Measurements from ENCODE around the gene F8.
"Not testable (repeated sequence)": the region's sequence is repeated elsewhere in the genome, so short reads cannot be mapped to it uniquely, and the experiment has no call there.

Gene F8

DNA sequence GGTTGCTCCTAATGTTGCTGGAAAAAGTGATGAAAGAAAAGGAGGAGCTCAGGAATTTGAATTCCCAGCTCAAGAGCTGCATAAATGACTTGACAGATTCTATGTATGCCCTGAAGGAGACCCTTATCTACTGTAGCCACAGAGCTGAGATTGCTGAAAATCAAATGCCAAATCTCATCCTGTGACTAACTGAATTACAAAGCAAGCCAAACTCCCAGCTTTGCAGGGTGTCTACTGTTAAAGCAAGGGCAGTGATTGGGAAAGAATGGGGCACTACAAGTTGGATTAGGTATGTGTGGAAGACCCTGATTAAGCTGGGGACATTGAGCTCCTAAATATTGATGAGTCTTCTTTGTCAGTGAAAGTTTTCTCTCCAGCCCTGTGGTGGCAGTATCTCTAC is 167.3 kb downstream of the F8 start:
- DNase-seq: peak; percentile 43

DNA sequence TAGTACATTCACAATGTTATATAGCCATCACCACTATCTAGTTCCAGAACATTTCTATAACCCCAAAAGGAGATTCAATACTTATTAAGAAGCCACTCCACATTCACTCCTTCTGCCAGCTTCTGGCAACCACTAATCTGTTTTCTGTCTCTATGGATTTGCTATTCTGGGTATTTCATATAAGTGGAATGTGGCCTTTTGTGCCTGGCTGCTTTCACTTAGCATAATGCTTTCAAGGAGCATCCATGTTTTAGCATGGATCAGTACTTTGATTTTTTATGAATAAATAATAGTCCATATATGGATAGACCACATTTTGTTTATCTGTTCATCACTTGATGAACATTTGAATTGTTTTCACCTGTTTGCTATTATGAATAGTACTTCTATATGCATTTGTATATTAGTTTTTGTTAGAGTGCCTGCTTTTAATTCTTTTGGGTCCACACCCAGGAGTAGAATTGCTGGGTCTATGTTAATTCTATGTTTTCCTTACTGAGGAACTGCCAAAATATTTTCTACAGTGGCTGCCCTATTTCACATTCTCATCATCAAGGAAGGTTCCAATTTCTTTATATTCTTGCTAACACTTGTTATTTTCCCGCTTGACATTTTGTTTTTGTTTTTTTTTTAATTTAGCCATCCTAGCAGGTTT is 171.4 kb downstream of the F8 start:
- no peak for DNase-seq

DNA sequence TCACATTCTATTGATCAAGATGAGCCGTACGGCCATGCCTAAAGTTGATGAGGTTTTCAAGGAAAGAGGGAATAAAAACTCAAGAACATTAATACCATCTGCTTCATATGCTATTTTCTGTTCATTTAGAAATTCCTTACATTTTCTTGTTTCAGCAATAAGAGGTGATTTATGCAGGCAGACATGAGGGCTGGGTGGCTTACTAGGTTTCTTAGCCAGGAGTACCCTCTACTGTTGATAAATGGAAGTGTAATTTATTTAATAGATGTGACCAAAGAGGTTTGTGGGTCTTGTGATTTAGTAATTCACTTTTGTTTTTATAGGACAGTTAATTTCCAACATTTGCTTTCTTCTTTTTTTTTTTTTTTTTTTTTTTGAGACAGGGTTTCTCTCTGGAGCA is 181.7 kb downstream of the F8 start:
- DNase-seq: peak; percentile 72

DNA sequence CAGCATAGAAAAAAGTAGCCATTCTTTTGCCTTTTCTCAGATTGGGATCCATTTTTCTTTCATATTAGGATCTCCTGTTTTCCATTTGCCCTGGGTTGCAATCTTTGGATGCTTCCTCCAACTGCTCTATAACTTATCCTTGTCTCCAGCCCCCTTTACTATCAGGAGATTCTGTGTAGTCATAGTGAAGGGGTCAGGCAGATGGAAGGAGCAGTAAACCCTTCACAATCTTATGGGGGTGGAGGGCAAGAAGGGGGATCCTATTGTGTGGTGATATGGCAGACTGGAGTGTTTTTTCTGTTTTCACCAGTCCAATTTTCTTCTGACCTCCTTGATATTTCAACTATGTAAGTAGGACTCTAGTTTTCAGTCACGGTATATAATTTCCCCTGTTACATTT is 186.4 kb downstream of the F8 start:
- no peak for DNase-seq

DNA sequence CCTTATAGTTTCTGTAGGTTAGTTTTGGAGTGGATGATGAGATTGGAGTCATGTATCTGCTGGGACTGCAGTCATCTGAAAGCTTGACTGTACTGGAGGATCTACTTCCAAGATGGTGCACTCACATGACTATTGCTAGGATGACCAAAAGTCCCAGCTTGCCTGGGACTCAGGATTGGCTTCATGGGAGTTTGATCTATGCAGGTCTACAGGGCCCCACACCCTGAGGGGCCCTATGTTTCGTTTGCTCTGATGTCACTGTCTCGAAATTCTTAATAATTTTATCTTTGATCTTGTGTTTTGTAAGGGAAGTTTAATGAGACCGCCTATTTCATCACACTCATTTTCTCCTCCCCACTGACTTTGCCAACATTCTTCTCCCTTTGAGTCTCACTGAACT is 188.0 kb downstream of the F8 start, which contains the start of gene SMIM9:
SMIM9 (minus strand) TSS at position 101 of the 400 bp plus-strand sequence. CDS start 3,806 bp downstream, outside the sequence.
- no peak for DNase-seq

DNA sequence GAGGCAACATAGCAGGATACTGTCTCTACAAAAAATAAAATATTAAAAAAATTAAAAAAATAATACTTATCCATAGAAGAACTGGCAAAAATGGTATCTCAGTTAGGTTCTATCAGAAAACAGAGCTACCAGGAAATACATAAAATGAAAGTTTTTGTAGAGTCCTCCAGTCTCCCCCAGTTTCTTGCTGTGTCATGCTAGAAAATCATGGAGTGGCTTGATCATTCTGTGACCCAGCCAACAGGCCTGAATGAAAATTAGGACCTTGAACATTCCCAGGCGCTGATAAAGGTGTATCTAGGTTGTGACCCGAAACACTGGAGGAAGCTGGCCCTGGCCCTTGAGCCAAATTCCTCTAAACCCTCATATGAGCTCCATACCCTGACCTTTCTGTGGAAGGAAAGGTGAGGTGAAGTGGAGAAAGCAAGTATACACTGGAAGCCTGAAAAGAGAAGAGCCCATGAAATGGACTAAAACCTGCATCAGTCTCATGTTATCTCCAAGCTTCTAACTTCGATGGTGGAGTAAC is 188.7 kb downstream of the F8 start:
- no peak for DNase-seq

DNA sequence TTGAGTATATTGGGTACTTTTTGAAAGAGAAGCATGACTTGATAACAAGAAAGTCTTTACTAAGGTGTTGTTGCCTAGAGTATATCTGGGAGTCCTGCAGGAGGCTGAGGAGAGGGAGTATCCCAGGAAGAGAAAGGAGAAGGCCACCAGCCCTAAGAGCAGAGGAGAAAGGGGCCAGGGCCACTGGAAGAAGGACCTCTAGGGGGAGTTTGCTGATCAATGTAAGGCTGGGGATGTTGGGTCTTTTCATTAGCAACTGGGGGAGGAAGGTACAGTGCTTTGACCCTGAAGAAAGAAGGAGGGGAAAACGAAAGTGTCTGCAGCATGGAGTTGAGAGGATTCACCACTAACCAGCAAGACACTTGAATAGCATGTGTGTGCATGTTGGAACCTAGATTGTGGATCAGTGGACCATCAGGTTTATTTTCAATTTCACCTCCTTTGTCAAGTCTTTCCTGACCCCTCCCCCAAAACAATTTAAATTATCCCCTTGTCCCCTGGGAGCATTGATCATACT is 192.5 kb downstream of the F8 start:
- peak; percentile 9 for DNase-seq

DNA sequence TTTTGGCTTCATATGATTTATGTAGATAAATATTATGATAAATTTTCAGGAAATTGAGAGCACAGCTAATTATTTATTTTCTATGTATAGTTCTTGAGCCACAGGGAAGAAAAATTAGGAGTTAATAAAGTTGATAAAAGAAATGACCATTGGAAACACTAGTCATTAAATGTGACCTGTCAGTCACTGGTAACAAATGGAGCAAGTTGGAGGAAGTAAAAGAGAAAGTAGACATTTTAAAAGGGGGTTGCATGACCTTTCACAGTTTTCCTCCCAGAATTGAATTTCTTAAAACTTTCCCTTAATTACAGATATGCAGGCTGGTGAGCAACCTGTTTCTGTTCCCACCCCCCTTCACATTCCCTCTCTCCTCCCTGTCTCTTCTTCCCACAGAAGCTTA is 193.4 kb downstream of the F8 start:
- no peak for DNase-seq

DNA sequence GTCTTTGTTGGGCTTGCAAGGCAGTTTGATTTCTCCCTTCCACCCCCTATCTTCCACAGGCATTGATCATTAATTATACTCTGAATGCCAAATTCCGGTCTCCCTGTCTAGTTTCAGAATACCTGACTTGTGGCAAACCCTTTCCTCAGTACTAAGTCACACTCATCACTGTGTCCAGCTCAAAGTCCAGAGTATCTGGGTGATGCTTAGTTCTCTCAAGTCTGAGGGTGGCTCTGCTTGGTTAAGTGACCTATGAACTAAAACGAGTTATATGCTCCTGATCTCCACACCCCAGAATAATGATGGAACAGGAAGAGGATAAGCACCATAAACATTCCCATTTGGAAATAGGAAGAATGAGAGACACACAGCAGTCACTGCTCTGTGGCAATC is 194.5 kb downstream of the F8 start:
- no peak for DNase-seq

DNA sequence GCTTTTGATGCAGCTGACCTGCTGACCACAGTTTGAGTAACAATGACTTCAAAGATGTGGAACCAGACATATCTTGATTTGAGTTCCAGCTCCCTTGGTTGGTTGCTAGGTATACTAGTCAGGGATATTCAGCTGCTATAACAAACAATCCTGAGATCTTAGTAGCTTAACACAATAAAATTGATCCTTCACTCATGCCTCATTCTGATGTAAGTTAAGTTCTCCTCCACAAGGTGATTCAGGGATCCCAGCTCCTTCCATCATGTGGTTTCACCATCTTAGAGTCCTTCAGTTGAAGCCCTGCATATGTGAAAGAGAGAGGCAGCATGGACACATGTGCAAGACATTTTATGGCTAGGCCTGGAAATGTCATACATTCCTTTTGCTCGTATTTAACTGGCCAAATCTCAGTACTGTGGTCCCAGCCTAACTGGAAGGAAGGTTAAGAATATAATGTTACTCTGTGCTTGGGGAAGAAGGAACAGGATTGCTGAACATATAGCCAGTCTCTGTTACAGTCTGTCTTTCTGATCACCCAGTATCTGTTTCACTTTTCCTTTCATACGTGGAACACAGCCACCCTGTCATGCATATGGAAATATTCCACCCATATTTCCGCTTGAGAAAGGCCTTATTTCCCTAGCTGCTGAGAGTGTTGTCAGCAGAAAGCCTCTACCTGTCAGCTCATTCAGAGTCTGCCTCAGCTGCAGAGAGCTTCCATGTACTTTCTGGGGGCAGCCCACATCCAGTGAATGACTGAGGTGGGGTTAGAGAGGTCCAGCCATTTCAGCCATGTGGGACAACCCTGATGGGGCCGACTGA is 195.1 kb downstream of the F8 start:
- DNase-seq: no peak

DNA sequence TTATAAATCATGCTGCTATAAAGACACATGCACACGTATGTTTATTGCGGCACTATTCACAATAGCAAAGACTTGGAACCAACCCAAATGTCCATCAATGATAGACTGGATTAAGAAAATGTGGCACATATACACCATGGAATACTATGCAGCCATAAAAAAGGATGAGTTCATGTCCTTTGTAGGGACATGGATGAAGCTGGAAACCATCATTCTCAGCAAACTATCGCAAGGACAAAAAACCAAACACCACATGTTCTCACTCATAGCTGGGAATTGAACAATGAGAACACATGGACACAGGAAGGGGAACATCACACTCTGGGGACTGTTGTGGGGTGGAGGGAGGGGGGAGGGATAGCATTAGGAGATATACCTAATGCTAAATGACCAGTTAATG is 196.9 kb downstream of the F8 start:
- DNase-seq: not testable (repeated sequence)

DNA sequence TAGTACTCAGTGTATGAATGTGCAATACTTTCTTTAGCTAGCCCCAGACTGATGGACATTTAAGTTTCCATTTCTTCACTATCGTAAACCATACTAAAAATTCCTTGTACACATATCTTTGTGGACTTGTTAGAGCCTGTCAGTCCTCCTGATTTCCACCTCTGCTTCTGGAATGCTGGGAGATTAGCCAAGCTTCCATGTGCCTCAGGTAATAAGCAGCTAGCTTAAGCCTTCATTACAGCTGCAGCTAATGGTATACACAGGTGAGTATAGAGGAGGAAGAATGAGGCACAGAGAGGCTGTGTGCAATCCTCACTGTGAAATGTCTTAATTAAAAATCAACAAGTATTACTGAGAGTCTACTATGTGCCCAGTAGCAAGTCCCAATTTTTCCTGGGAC is 197.9 kb downstream of the F8 start:
- peak; percentile 10 for DNase-seq

DNA sequence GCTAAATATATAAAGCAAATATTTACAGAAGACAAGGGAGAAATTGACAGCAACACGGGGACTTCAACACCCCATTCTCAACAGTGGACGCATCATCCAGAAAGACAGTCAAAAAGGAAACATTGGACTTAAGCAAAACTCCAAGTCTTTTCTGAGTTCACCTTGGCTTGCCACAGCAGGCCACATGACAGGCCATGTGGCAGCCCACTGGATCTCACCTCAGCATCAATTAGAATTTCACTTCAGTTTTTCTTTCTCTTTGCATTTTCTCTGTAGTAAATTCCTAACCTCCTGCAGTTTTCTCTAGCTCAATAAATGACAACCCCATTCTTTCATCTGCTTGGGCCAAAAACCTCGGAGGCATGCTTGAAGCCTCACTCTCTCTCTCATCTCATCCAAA is 200.5 kb downstream of the F8 start:
- no peak for DNase-seq

DNA sequence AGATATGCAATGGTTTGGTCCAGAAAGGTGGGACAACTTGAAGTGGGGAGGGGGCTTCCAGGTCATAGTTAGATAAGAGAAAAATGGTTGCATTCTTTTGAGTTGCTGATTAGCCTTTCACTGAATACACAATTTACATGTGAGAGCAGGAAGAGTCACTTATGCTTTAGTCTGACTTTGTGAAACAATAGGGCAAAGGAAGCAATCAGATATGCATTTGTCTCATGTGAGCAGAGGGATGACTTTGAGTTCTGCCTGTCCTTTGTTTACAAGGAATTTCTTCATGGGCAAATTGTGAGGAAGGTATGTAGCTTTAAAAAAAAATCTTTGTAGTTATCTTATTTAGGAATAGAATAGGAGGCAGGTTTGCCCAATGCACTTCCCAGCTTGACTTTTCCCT is 201.0 kb downstream of the F8 start:
- no peak for DNase-seq

DNA sequence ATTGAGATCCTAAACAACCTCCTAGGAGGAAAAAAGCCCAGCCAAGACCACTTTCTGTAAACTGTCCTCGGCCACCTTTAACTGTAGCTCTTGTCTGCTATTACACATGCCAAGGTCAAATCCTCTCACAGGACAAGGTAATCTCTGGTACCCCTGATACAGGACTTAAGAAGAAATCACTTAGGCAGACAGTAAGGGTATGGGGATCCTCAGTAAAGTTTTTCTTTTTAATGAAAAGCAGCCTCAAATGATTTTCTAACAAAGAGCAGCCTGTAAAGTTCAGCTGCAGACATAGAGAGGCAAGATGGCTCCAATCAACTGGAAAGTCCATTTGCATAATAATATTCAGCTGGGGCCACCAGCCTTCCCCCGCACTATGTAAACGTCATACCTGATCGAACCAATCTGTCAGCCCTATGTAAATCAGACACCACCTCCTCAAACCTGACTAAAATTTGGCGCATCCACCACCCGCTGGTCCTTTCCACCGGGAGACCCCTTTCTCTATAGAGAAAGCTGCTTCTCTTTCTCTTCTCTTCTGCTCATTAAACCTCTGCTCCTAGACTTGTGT is 202.7 kb downstream of the F8 start:
- no peak for DNase-seq

DNA sequence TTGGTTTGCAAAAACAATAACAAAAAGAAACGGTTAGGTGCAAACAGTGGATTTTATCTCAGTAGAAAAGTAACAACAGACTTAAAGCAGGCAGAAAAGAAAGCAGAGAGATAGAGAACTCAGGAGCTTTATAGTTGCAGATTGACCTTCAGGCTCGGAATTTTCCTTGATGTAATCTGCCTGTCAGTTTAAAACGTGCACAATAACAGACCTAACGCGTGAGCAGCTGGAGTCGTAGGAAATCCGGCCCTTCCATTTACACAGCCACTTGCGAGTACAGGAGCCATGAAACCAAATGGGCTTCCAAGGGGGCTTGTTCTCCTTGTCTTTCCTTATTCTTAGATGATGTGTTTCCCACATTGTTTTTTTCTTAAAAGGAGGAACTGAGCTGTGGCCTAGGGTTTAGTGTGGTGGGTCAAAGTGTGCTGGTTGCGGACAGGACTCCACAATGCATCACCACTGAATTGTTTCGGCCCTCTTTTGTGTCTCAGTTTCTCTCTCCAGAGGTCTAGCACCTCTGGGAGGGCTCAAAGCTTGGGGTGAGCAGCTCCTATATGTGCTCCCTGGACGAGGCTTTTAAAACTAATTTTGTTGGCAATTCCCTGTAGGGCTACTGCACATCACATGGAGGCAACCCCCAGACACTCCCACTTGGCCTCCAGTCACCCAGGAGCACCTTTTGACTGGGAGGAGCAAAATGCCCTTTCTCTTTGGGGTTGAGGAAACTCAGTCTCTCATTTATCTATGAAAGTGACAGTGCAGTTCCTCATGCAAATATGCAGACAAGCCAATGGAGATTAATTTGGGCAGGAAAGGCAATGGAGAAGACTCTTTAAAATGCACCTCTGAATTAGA is 203.4 kb downstream of the F8 start:
- no peak for DNase-seq

DNA sequence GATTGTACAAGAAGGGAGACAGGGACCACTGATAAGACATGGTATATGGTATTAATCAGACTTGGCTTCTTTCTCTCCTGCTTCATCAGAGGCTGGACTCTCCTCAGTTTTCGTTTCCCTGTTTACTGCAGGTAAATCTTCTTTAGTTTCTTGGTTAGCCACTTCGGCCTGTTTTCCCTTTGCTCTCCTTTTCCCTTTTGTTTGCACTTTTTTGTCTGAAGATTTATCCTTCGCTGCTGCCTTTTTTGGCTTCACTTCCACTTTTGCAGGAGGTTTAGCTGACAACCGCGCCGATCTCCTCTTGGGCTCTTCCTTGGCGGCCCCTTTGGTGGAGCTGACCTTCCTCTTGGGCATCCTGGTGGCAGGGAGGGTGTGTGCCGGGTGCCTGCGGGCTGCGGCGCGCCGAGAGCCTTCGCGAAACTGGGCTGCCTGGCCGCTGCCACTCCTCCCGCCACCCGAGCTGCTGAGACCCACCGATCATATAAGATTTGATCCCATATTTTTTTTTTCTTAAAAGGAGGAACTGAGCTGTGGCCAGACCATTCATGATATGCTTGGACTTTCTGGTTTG is 205.4 kb downstream of the F8 start:
- not testable (repeated sequence) for DNase-seq

DNA sequence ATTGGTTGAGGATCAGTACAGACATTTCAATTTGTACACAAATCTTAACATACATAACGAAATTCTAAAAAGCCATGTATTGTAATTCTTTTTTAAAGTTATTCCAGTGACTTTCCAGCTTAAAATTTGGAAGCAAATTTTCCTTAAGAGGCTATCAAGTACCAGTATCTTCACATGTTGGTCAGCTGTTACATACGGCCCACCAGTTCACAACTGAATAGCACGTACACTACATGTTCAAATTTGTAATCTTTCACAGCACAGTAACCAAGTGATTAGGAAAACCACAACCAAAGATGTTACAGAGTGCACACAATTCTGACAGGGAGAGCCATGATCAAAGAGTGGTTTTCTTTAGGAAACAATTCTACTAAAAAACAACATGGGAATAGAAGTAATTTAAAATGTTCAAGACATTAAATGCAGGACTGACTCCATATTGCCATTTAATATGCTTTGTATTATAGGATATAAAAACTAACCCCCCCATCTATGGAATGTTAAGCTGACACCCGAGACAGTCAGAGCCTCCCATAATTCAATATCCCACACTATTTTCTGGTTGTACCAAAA is 206.1 kb downstream of the F8 start:
- not testable (repeated sequence) for DNase-seq

DNA sequence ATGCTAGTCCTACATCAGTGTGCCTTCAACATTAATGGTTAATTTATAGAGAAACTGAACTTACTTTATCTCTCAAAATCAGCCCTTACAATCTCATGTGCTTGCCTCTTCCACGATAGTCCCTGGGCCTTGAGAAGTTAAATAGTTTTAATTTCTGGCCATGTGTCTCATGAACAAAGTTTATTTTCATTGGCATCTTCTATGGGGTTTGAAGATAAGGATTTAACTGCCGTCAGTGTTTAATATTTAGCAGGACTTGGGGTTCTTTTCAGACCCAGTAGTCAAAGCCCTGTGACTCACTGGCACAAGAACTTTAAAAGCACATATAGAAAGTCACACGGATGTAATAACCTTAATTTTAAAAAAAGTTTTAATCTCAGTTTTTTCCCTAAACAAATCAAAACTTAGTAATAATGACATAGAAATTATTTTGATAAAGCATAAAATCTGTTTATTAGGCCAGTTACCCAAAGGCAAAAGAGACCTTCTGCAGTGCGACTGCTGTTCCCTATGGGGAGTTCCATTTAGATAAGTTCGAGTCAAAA is 207.2 kb downstream of the F8 start:
- no peak for DNase-seq

DNA sequence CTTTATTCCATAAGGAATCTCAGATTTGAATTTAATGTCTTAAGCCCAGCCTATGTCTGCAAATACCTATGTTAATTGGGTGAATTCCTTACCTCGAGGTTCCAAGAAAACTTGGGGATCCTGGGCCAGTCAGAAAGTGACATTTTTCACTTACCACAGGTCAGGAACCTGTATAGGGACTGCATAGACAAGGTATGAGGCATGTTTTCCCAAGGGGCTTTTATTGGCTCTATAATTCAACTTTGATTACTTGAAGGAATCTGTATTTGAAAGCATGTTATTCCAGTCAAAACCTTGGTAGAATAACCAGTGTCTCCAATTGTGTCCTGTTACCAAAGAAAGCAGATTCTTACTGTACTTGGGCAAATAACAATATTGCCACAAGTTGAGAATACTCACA is 208.7 kb downstream of the F8 start:
- no peak for DNase-seq

DNA sequence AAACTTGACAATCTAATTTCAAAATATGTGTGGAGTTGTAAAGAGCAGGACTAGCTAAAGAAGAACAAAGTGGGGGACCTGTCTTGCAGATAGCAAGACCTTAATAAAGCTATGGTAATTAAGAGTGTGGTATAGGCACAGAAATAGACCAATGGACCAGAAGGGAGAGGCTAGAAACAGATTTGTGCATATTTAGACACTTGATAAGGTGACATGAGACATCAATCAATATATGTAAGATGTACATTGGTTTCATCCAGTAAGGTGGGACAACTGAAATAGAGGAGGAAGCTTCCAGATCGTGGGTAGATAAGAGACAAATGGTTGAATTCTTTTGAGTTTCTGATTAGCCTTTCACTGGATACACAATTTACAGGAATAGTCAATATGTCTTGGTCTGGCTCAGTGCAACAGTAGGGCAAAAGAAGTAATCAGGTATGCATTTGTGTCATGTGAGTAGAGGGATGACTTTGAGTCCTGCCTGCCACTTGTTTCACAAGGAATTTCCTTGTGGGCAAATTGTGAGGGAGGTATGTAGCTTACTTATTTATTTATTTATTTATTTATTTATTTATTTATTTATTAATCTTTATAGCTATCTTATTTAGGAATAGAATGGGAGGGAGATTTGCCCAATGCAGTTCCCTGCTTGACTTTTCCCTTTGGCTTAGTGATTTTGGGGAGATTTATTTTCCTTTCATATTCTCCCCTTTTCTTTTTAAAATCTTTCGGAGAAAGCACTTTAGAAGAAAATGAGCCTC is 210.0 kb downstream of the F8 start:
- DNase-seq: no peak

Data from NCI-H82 (cell line).